IPS-NIHi11 (cell line): ENCODE results near the gene ANKS1B.
"Not testable (repeated sequence)": the region's sequence is repeated elsewhere in the genome, so short reads cannot be mapped to it uniquely, and the experiment has no call there.

Experiments used
- DNase-seq: peaks from one replicate; pipeline ENCODE4 v3.0.0; 2012; ENCODE audit warnings: mixed read lengths, low spot score

The ANKS1B gene

DNA sequence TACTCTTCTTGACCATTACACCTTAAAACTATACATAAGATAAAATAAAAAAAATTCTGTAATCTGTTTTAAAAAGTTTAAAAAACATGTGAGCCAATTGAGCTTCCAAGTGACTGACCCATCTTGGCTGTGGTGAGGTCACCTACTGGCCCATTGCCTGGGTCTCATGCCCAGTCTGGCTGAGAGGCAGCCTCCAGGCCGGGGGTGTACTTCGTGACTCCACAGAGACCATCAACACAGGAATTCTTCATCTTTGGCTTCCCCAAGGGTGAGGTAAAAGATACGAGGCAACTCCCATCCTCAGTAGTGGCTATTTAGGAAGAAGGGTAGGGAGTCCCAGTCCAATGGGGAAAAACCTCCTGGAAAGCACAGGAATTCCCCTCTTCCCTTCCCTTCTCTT is 1226.4 kb downstream of the ANKS1B start:
- DNase-seq: no peak

GRCh38 chr12:98757455-98757854 is 1227.3 kb downstream of the ANKS1B start:
- no peak for DNase-seq

- not testable (repeated sequence) for DNase-seq
These were observed 1228.9 kb downstream of the ANKS1B start for GRCh38 chr12:98755855-98756254.

GRCh38 chr12:98754095-98754494 is 1230.6 kb downstream of the ANKS1B start:
- no peak for DNase-seq

DNA sequence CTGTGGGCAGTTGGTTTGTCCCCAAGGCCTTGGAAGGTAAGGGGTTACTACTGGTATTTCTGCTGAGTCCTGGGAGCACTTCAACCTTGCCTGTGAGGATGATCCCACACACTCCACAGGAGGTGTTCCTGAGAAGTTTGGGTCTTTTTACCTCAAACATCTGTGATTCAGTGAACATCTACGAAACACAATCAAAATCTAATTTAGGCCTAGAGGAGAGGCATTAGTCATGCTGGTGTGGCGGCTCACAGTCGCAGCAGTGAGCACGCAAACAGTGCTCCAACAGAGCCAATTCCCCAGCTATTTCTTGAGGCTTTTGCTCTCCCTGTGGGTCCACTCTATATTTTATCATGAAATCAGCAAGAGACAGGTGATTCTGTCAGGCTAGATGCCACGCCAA is 1232.0 kb downstream of the ANKS1B start:
- DNase-seq: no peak

DNA sequence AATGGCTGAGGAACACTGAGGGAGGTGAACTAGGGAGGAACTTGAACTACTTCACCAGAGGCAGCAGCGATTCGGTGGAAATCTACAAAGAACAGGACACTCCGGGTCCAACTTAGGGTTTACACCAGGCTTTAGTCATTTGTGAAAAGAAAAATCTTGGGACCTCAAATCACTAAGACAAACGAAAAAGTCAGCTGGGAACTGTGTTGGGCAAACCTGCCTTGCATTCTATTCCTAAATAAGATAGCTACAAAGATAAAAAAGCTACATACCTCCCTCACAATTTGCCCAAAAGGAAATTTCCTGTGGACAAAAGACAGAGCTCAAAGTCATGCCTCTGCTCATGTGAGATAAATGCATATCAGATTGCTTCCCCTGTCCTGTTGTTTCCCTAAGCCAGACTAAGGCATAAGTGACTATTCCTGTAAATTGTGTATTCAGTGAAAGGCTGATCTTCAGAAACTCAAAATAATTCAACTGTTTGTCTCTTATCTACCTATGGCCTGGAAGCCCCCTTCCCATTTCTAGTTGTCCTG is 1233.1 kb downstream of the ANKS1B start:
- no peak for DNase-seq

DNA sequence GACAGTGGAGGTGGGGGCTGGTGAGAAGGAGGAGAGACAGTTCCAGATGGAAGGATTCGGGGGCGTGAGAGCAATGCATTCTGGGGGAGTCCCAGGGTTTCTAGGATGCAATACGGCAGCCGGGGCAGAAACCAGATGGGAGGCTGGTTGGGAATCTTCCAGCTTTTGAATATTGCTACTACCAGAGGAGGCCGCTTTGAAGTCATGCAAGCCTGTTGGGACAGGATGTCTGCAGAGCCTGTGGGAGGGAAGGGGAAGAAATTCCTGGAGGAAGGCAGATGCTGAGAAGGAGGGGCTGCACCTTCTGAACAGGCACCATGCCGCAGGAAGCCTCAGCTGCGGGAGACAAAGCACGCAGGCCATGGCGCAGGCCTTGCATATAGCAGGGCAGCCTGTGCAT is 1234.2 kb downstream of the ANKS1B start:
- DNase-seq: no peak

- DNase-seq: no peak
These were observed 1236.3 kb downstream of the ANKS1B start for GRCh38 chr12:98748463-98748862.

GRCh38 chr12:98745578-98746391 is 1239.0 kb downstream of the ANKS1B start:
- DNase-seq: no peak

- DNase-seq: no peak
These were observed 1240.1 kb downstream of the ANKS1B start for GRCh38 chr12:98744680-98745079.

- peak; percentile 50 for DNase-seq
These were observed 1241.3 kb downstream of the ANKS1B start for GRCh38 chr12:98743362-98743953.

- no peak for DNase-seq
These were observed 1243.0 kb downstream of the ANKS1B start for GRCh38 chr12:98741556-98742265.

DNA sequence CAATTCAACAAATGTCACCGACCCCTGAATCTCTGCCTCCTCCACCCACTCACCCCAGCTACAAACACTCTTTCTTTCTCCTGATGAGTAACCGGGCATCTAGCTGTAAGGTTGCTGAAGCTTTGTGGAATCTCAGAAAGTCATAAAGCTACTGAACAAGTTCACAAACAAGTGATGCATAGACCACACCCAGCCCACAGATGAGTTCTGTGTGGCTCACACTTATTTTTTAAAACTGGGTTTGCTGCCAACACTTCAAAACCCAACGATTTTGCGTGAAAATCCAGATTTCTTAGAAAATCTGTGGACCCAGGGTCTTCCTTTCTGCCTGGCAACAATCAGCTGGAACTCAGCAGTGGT is 1243.6 kb downstream of the ANKS1B start:
- no peak for DNase-seq

- no peak for DNase-seq
These were observed 1244.0 kb downstream of the ANKS1B start for GRCh38 chr12:98740751-98741150.

DNA sequence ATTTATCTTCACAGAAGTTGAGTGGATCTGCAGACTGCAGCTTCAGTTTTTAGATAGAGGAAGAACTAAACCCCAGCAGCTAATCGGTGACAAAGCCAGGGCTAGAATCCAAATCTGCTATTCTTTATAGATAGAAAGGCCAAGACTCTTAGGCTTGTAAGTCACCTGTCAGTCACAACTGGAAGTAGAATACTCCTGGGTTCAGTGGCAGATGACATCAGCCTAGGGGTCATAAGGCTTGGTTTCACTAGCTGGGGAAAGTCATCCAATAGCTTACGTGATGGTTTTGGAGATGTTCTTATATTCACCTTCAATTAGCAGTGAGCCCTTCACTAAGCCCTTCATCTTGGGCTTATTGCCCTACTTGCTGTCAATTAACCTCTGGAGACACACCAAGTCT is 1246.2 kb downstream of the ANKS1B start:
- DNase-seq: no peak

DNA sequence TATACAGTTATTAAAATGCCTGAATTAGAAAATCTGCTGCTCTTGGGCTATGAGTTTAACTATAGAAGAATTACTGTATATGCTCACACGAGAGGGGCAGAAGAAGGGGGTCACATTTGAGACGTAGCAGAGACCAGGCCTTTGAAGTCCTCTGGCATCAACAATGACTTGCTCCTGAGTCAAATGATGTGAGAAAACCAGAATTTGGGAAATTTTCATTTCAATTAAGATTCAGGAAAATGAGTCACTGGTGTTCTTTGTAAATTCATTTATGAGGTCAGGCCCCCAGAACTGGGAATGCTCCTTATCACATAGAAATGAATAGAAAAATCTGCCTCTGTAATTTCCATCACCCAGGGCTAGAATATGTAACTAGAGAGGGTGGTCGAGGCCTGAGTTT is 1246.7 kb downstream of the ANKS1B start:
- DNase-seq: no peak

GRCh38 chr12:98737322-98737712 is 1247.4 kb downstream of the ANKS1B start:
- no peak for DNase-seq

- no peak for DNase-seq
These were observed 1248.1 kb downstream of the ANKS1B start for GRCh38 chr12:98736352-98737321.

GRCh38 chr12:98735821-98736220 is 1248.9 kb downstream of the ANKS1B start:
- no peak for DNase-seq

DNA sequence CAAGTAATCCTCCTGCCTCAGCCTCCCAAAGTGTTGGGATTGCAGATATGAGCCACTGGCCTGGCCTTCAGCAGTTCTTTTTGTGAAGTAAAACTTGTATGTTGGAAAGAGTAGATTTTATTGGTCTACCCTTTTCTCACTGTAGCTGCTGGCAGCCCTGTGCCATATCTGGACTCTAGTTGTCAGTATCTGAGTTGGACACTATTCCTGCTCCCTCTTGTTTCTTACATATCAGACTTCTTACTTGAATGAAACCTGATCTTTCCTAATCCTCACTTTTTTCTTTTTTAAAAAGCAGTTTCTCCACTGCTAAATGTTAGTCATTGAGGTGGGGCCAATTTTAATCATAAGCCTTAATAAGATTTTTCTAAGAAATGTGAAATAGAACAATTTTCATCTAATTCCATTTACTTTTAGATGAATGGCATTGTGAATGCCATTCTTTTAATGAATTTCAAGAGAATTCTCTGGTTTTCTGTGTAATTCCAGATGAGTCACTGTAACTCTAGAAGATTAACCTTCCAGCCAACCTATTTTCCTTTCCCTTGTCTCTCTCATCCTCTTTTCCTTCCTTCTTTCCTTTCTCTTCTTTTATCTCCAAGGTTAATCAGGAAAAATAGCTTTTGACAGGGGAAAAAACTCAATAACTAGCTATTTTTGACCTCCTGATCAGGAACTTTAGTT is 1250.9 kb downstream of the ANKS1B start:
- DNase-seq: no peak

DNA sequence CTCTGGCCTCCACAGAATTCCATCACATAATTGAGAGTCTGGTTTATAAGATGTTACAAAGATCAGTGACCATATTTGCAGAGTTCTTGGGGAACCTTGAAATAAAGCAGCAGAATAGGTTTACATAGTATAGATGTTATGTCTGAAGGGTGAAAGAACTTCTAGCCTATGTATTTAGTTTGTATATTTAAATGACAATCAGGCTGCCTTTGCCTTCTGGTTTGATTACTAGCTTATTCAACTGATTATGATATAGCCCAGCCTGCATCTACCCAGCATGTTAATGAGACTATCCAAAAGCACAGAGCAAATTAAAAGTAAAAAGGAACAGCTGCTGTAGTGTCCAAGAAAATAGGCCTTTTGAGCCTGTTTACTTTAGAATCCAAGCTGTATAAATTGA is 1254.3 kb downstream of the ANKS1B start:
- DNase-seq: no peak
